Thymus (tissue), 11 donors: ENCODE measurements around the gene IL1RAPL2. TPM values are rescaled to one million over a fixed set of nuclear protein-coding genes. Genes with fewer than 3 reads are reported as not detected.
"Not testable (repeated sequence)": the region's sequence is repeated elsewhere in the genome, so short reads cannot be mapped to it uniquely, and the experiment has no call there.

Experiments used
- DNase-seq, 9 donors: peaks; one replicate each; pipeline ENCODE4 v3.0.0-alpha.2; 2013; ENCODE audit warnings: low spot score in 9 of 9, low read depth in 6 of 9, missing footprints in 1 of 9
- H3K27ac ChIP-seq, 2 donors: one replicate each; pipeline ENCODE4 v1.5.1; 2013; ENCODE audit warnings: control low read depth in 1 of 2, low read depth in 1 of 2, low read length in 1 of 2, mild to moderate bottlenecking in 1 of 2, moderate library complexity in 1 of 2
- H3K27me3 ChIP-seq, 2 donors: one replicate each; pipeline ENCODE4 v1.5.1; 2013; ENCODE audit warnings: low read length in 1 of 2; ENCODE audit not compliant: control insufficient read depth in 2 of 2, insufficient read depth in 1 of 2
- H3K36me3 ChIP-seq, 2 donors: one replicate each; pipeline ENCODE4 v1.5.1; 2013; ENCODE audit warnings: low read length in 1 of 2, mild to moderate bottlenecking in 1 of 2, moderate library complexity in 1 of 2; ENCODE audit not compliant: control insufficient read depth in 2 of 2, insufficient read depth in 2 of 2
- H3K4me1 ChIP-seq, 2 donors: one replicate each; pipeline ENCODE4 v1.5.1; 2013; ENCODE audit warnings: low read length in 2 of 2; ENCODE audit not compliant: control insufficient read depth in 2 of 2, insufficient read depth in 2 of 2
- H3K4me3 ChIP-seq, 2 donors: one replicate each; pipeline ENCODE4 v1.5.1; 2013; ENCODE audit warnings: low read length in 2 of 2, control low read depth in 1 of 2, mild to moderate bottlenecking in 1 of 2
- H3K9me3 ChIP-seq, 2 donors: one replicate each; pipeline ENCODE4 v1.5.1; 2013; ENCODE audit warnings: low read length in 1 of 2, mild to moderate bottlenecking in 1 of 2; ENCODE audit not compliant: control insufficient read depth in 2 of 2, insufficient read depth in 1 of 2
- WGBS: extraction: QIAGEN DNeasy Blood & Tissue Kit; methylation state at CpG from one replicate; pipeline ENCODE4 v1.1.7; 2013; 5-methylcytosine and 5-hydroxymethylcytosine counted together
- polyA plus RNA-seq: library from polyadenylated mRNA; stranded (reverse); fragments of 200-250 nt; gene quantifications from one replicate; pipeline ENCODE4 v1.2.3, GENCODE V29; 2013
- total RNA-seq: library from RNA; stranded (reverse); fragments of 120-200 nt; gene quantifications from one replicate; pipeline ENCODE4 v1.2.4, GENCODE V29; 2013
- donor health status: healthy.

IL1RAPL2 gene
- total and polyA plus RNA-seq, 2 donors: 0.38 TPM; not detected in 1

DNA sequence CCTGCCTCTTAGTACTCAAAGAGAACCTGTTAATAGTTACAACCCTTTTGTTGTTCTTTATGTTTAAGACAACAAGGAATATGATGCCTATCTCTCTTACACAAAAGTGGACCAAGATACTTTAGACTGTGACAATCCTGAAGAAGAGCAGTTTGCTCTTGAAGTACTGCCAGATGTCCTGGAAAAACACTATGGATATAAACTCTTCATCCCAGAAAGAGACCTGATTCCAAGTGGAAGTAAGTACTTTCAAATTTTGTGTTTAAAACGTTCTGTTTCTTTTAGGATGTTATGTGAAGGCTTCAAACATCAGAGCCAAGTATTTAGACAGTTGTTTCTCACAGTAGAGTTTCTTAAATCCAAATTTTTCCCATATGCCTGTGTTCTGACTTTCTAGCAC is 1189.1 kb downstream of the IL1RAPL2 start:
- WGBS: 48% methylated on average over 1 of the region's 1 CpG
- no peaks in the 10 kb centered on the region for H3K27me3 ChIP-seq
- no peaks in the 10 kb centered on the region for H3K4me1 ChIP-seq
- H3K36me3 ChIP-seq: no peaks in the 10 kb centered on the region
- no peak for DNase-seq
- H3K4me3 ChIP-seq: no peak overlapping the region
- H3K27ac ChIP-seq: no peak overlapping the region
- no peaks in the 10 kb centered on the region for H3K9me3 ChIP-seq

DNA sequence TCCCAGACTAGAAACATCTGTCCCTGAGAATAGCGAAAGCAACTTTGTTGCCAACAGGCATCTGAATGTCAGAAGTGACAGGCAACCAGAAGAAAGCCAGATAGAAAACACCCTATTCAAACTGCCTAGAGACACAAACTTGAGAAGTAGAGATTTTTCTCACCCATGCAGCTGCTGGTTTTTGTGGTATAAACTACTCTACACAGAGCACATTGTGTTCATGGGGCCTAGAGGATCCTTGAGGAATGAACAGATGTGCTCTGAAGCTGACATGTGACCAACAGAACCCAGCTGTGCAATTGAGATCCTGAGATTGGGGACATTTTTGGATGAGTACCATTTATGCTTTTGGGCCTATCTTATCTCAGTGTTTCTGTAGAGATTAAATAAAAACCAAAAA is 1192.8 kb downstream of the IL1RAPL2 start:
- Histone ChIP-seq H3K36me3 (no peaks in the 10 kb centered on the region), H3K4me3 (no peak overlapping the region), H3K4me1 (no peaks in the 10 kb centered on the region), H3K27ac (no peak overlapping the region), H3K27me3 (no peaks in the 10 kb centered on the region), H3K9me3 (no peaks in the 10 kb centered on the region)
- 92% methylated on average over 1 of the region's 1 CpG for WGBS
- no peak for DNase-seq

DNA sequence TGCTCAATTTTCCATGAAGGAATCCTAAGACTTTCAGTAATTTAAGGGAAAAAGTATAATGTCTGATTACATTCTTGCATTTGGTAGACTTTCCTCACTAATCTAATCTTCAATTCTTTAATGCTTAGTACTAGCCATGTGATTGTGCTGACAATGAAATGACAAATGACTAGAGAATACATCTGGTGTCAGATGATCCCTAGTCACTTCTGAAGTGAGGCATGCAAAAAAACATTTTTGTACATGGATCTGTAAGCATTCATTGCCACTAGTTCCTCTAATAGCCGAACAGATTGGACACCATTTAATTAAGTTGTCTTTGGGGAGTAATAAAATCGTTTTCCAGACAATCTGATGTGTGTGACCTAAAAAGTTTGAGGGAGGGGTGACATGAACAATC is 1193.6 kb downstream of the IL1RAPL2 start:
- DNase-seq: no peak
- Histone ChIP-seq H3K27ac (no peak overlapping the region), H3K27me3 (no peaks in the 10 kb centered on the region), H3K9me3 (no peaks in the 10 kb centered on the region), H3K4me3 (no peak overlapping the region), H3K36me3 (no peaks in the 10 kb centered on the region), H3K4me1 (no peaks in the 10 kb centered on the region)
- WGBS: 75% methylated on average over 2 of the region's 2 CpGs

DNA sequence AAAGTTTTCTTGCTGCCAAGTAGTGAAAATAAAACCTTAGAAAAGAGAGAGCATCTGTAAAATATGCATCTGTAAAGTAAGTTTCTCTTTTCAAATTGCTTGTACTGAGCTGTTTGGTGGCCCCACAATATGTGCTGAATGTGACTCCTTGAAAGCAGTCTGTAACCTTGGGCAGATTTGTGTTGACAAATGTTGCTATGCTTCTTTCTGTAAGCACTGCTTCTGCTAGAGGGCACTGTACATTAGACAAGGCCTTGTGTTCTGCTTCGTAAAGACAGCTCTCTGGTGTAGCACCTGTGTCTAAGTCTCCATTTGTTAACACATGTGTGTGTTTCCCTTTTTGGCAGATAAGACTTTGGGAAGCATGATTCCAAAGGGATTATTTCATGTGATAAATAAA is 1199.7 kb downstream of the IL1RAPL2 start:
- no peaks in the 10 kb centered on the region for H3K27me3 ChIP-seq
- WGBS: 87% methylated on average over 1 of the region's 1 CpG
- no peaks in the 10 kb centered on the region for H3K36me3 ChIP-seq
- H3K4me1 ChIP-seq: no peaks in the 10 kb centered on the region
- no peaks in the 10 kb centered on the region for H3K9me3 ChIP-seq
- DNase-seq: no peak
- no peak overlapping the region for H3K27ac ChIP-seq
- no peak overlapping the region for H3K4me3 ChIP-seq

- no peaks in the 10 kb centered on the region for H3K4me1 ChIP-seq
- H3K27ac ChIP-seq: no peak overlapping the region
- no peak for DNase-seq
These were observed 1207.8 kb downstream of the IL1RAPL2 start for GRCh38 chrX:105773801-105774200.

DNA sequence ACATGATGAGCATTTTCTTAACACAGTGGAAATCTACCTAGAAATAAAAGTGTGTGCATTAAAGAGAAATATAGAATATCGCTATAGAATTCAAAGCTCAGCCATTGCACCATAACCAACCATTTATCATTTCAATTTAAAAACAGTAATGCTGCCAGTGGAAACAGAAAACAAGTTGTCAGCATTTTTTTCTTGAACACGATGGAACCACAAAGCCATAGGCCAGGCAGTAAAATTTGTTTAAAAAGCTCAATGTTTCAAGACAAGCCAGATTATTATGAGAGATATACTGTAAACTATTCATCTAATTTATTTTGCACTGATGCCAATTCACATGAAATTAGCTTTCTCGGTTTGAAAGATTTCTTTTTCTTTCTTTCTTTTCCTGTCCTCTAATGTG is 1209.7 kb downstream of the IL1RAPL2 start:
- no peak overlapping the region for H3K4me3 ChIP-seq
- H3K36me3 ChIP-seq: no peaks in the 10 kb centered on the region
- no peak for DNase-seq
- H3K4me1 ChIP-seq: no peaks in the 10 kb centered on the region
- H3K27me3 ChIP-seq: no peaks in the 10 kb centered on the region
- no peaks in the 10 kb centered on the region for H3K9me3 ChIP-seq
- 89% methylated on average over 3 of the region's 3 CpGs for WGBS
- H3K27ac ChIP-seq: no peak overlapping the region

More at GRCh38 chrX:105773801-105774200, 1207.8 kb downstream of the IL1RAPL2 start:
- Histone ChIP-seq H3K36me3 (no peaks in the 10 kb centered on the region), H3K9me3 (no peaks in the 10 kb centered on the region), H3K4me3 (no peak overlapping the region), H3K27me3 (no peaks in the 10 kb centered on the region)

DNA sequence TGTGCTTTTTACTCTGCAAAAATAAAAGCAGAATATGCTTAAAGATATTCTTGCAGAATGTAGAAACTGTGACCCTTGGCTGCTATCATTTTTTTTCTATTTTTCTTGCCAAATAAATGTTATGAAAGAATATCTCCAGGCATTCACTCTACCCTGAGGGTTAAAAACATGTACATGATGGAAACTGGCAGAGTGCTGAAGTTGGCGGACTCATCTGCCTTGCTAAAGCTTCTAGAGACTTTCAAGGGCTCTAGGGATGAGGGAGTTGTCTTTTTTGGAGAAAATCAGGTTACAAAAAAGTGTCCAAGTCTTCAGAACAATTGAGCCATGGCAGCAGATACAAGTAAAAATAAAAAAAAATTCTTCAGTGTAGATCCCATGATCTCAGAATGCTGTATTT is 1215.8 kb downstream of the IL1RAPL2 start:
- no peaks in the 10 kb centered on the region for H3K27me3 ChIP-seq
- no peak overlapping the region for H3K27ac ChIP-seq
- H3K4me3 ChIP-seq: no peak overlapping the region
- H3K4me1 ChIP-seq: no peaks in the 10 kb centered on the region
- H3K9me3 ChIP-seq: no peaks in the 10 kb centered on the region
- WGBS: 95% methylated on average over 1 of the region's 1 CpG
- DNase-seq: peak in 1 of 9 donors; percentile 0
- H3K36me3 ChIP-seq: no peaks in the 10 kb centered on the region

- 95% methylated on average over 26 of the region's 26 CpGs for WGBS
- H3K4me1 ChIP-seq, H3K4me3 ChIP-seq, H3K27ac ChIP-seq, H3K36me3 ChIP-seq, H3K27me3 ChIP-seq, H3K9me3 ChIP-seq, DNase-seq: not testable (repeated sequence)
These were observed 1230.9 kb downstream of the IL1RAPL2 start for GRCh38 chrX:105796877-105797276.

- no peaks in the 10 kb centered on the region for H3K27me3 ChIP-seq
- whole genome bisulfite sequencing: 84% methylated on average over 2 of the region's 2 CpGs
- DNase-seq: no peak
- H3K36me3 ChIP-seq: no peaks in the 10 kb centered on the region
- H3K4me3 ChIP-seq: no peak overlapping the region
- H3K9me3 ChIP-seq: no peaks in the 10 kb centered on the region
- H3K27ac ChIP-seq: no peak overlapping the region
- no peaks in the 10 kb centered on the region for H3K4me1 ChIP-seq
These were observed 1237.9 kb downstream of the IL1RAPL2 start for GRCh38 chrX:105803891-105804290.

GRCh38 chrX:105805655-105806054 is 1239.7 kb downstream of the IL1RAPL2 start:
- not testable (repeated sequence) for H3K27ac ChIP-seq, H3K36me3 ChIP-seq, H3K27me3 ChIP-seq, H3K9me3 ChIP-seq, H3K4me1 ChIP-seq, DNase-seq, H3K4me3 ChIP-seq
